ENCODE measurements around the gene LRMDA.

Gene LRMDA

GRCh38 chr10:76115131-76115470 lies 683.7 kb downstream of the LRMDA start:
- Histone ChIP-seq H3K4me2 (no peak overlapping the region), H3K36me3 (no peaks in the 10 kb centered on the region), H3K9me3 (replicated peaks in 1 of 11) (no peaks in the 10 kb centered on the region; a peak in 1 of 22 replicates), H4K20me1 (no peaks in the 10 kb centered on the region), H3K27ac (no peak overlapping the region), H3K4me1 (no peaks in the 10 kb centered on the region), H3K9ac (no peak overlapping the region), H3K4me3 (no peak overlapping the region), H3K27me3 (no peaks in the 10 kb centered on the region)
- TF ChIP-seq Cebpa-rat (IDR thresholded peaks at IDR 0.05), result no peak

- Histone ChIP-seq H3K27me3 (no peaks in the 10 kb centered on the region), H4K20me1 (no peaks in the 10 kb centered on the region), H3K9me3 (replicated peaks in 1 of 11) (no peaks in the 10 kb centered on the region; a peak in 1 of 22 replicates), H3K4me1 (no peaks in the 10 kb centered on the region), H3K4me3 (no peak overlapping the region), H3K27ac (no peak overlapping the region), H3K4me2 (no peak overlapping the region), H3K36me3 (no peaks in the 10 kb centered on the region), H3K9ac (no peak overlapping the region)
- no peak for TF ChIP-seq Cebpa-rat (IDR thresholded peaks at IDR 0.05)
Observed at GRCh38 chr10:76115471-76116155, 684.2 kb downstream of the LRMDA start.

GRCh38 chr10:76116523-76116922 lies 685.1 kb downstream of the LRMDA start:
- Histone ChIP-seq H4K20me1 (no peaks in the 10 kb centered on the region), H3K9ac (no peak overlapping the region), H3K9me3 (replicated peaks in 1 of 11) (no peaks in the 10 kb centered on the region; a peak in 1 of 22 replicates), H3K27me3 (no peaks in the 10 kb centered on the region), H3K27ac (no peak overlapping the region), H3K4me2 (no peak overlapping the region), H3K4me3 (no peak overlapping the region), H3K4me1 (no peaks in the 10 kb centered on the region), H3K36me3 (no peaks in the 10 kb centered on the region)
- no peak for TF ChIP-seq Cebpa-rat (IDR thresholded peaks at IDR 0.05)

- no peaks in the 10 kb centered on the region for H3K4me1 ChIP-seq
- no peak overlapping the region for H3K4me3 ChIP-seq
- no peak overlapping the region for H3K27ac ChIP-seq
- no peaks in the 10 kb centered on the region for H4K20me1 ChIP-seq
- H3K27me3 ChIP-seq, result no peaks in the 10 kb centered on the region
- TF ChIP-seq Cebpa-rat (IDR thresholded peaks at IDR 0.05), result no peak
- no peak overlapping the region for H3K9ac ChIP-seq
- H3K36me3 ChIP-seq, result no peaks in the 10 kb centered on the region
- no peak overlapping the region for H3K4me2 ChIP-seq
- H3K9me3 ChIP-seq (replicated peaks in 1 of 11), result no peaks in the 10 kb centered on the region
Observed at GRCh38 chr10:76117949-76118348, 686.5 kb downstream of the LRMDA start.

DNA sequence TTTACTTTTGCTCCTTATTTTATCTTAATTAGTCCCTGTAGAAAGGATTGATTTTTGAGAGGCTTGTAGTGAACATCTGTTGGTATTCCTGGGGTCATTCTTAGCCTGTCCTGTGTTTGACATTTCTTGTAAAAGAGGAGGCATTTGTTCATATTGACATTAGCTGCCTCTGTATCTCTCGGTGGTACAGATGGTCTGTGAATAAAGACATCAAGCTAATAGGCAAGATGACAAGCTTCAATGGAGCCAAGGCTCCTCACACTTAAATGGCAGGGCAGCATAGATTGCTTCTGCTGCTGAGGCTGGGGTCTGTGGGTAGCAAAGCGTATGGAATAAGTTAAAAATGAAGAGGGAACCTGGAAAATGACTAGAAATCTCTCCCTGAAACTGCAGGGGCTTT lies 687.6 kb downstream of the LRMDA start:
- TF ChIP-seq Cebpa-rat (IDR thresholded peaks at IDR 0.05), result no peak
- no peaks in the 10 kb centered on the region for H3K36me3 ChIP-seq
- no peaks in the 10 kb centered on the region for H4K20me1 ChIP-seq
- H3K4me1 ChIP-seq, result no peaks in the 10 kb centered on the region
- no peak overlapping the region for H3K27ac ChIP-seq
- no peaks in the 10 kb centered on the region for H3K27me3 ChIP-seq
- H3K9me3 ChIP-seq (replicated peaks in 1 of 11), result no peaks in the 10 kb centered on the region
- H3K4me2 ChIP-seq, result no peak overlapping the region
- no peak overlapping the region for H3K4me3 ChIP-seq
- no peak overlapping the region for H3K9ac ChIP-seq

DNA sequence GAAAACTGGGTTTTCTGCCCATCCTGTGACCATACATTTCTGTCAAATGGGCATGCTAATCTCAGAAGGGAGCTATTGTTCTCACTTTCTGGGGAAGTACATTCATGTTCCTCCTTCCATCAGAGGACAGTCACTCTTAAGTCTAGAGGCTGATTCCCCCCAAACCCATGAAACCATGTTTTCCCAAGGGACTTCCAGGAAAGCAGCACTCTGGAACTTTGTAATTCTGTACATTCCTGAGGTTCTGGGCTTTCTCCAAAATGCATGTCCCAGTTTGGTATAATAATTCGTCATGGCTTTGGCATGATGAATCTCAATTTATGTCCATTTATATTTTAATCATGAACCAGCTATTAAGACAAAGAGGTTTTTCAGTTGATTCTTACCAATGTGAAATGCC lies 688.1 kb downstream of the LRMDA start:
- Histone ChIP-seq H3K4me3 (no peak overlapping the region), H4K20me1 (no peaks in the 10 kb centered on the region), H3K36me3 (no peaks in the 10 kb centered on the region), H3K4me1 (no peaks in the 10 kb centered on the region), H3K27ac (no peak overlapping the region), H3K27me3 (no peaks in the 10 kb centered on the region), H3K9me3 (replicated peaks in 1 of 11) (no peaks in the 10 kb centered on the region), H3K4me2 (no peak overlapping the region), H3K9ac (no peak overlapping the region)
- TF ChIP-seq Cebpa-rat (IDR thresholded peaks at IDR 0.05), result no peak

DNA sequence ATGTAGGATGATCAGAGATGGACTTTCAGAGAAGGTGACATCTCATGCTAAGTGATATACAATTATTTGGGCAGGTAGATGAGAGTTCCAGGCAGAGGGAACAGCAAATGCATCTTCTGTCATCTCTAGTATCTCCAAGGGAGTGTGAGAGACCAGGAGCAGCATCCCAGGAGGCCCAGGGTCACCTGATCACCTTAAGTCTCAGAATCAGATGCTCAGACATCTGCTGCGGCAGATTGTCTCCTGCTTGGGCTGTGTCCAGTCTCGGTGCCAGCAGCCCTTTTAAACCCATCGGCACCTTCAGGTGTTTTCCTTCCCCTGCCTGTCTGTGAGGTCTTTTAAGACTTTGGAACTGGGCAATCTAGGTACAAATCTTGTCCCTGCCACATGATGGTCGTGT lies 690.6 kb downstream of the LRMDA start:
- Histone ChIP-seq H3K4me1 (peaks cover 0 to 11% (median 4%) of the 10 kb centered on the region in 10 experiments; a peak in 11 of 20 replicates), H3K9ac (no peak overlapping the region), H3K4me3 (no peak overlapping the region), H3K27me3 (no peaks in the 10 kb centered on the region), H4K20me1 (no peaks in the 10 kb centered on the region), H3K36me3 (no peaks in the 10 kb centered on the region), H3K4me2 (no peak overlapping the region), H3K27ac (no peak overlapping the region), H3K9me3 (replicated peaks in 1 of 11) (no peaks in the 10 kb centered on the region)
- no peak for TF ChIP-seq Cebpa-rat (IDR thresholded peaks at IDR 0.05)

- H3K9me3 ChIP-seq (replicated peaks in 1 of 11), result no peaks in the 10 kb centered on the region
- no peak overlapping the region for H3K9ac ChIP-seq
- no peak overlapping the region for H3K4me3 ChIP-seq
- peaks cover 0 to 11% (median 0%) of the 10 kb centered on the region in 11 experiments; a peak in 4 of 22 replicates for H3K27me3 ChIP-seq
- TF ChIP-seq Cebpa-rat (IDR thresholded peaks at IDR 0.05), result no peak
- no peak overlapping the region for H3K4me2 ChIP-seq
- H3K36me3 ChIP-seq, result no peaks in the 10 kb centered on the region
- H3K27ac ChIP-seq, result no peak overlapping the region
- peaks cover 0 to 25% (median 4%) of the 10 kb centered on the region in 10 experiments; a peak in 11 of 20 replicates for H3K4me1 ChIP-seq
- H4K20me1 ChIP-seq, result no peaks in the 10 kb centered on the region
Observed at GRCh38 chr10:76124280-76124679, 692.9 kb downstream of the LRMDA start.

DNA sequence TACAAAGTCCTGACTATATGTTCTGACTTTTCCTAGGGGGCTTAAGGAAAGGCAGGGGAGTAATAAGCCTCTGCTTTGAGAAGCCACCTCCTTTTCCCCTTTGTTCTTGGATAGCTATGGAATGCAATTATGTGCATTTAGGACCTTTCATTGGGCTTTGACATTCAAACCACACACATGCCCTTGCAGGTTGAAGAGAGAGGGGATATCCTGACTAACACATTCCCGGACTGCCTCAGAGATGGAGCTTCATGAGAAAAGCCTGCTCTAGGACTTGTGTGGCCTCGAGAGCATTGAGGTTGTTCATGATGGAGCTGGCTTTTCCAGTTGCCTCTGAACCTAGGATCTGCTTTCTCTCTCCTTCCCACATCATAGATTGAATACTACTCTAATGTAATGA lies 694.5 kb downstream of the LRMDA start:
- Histone ChIP-seq H3K4me3 (no peak overlapping the region), H3K4me1 (peaks cover 0 to 25% (median 4%) of the 10 kb centered on the region in 10 experiments; a peak in 11 of 20 replicates), H3K9ac (no peak overlapping the region), H3K36me3 (no peaks in the 10 kb centered on the region), H3K9me3 (replicated peaks in 1 of 11) (no peaks in the 10 kb centered on the region), H4K20me1 (no peaks in the 10 kb centered on the region), H3K27me3 (peaks cover 0 to 11% (median 0%) of the 10 kb centered on the region in 11 experiments; a peak in 4 of 22 replicates), H3K27ac (no peak overlapping the region), H3K4me2 (peak overlapping the region in 3 of 11 experiments; percentile 26 to 81 (median 64); a peak in 2 of 22 replicates)
- TF ChIP-seq Cebpa-rat (IDR thresholded peaks at IDR 0.05), result no peak

Measured in BLaER1 treated with 17β-estradiol and CSF1 and Interleukin-3, amounts not matched to agents 10 nM and 100 nM (cell line).